Activated CD4-positive, alpha-beta T cell treated with anti-CD3 and anti-CD28 coated beads for 4 hours (primary cell): ENCODE measurements around the gene KRT6A.
"Not testable (repeated sequence)": the region's sequence is repeated elsewhere in the genome, so short reads cannot be mapped to it uniquely, and the experiment has no call there.

Experiments
- DNase-seq, 2 donors: peaks; one replicate each; pipeline ENCODE4 v3.0.0-alpha.2; 2020

The KRT6A gene

DNA sequence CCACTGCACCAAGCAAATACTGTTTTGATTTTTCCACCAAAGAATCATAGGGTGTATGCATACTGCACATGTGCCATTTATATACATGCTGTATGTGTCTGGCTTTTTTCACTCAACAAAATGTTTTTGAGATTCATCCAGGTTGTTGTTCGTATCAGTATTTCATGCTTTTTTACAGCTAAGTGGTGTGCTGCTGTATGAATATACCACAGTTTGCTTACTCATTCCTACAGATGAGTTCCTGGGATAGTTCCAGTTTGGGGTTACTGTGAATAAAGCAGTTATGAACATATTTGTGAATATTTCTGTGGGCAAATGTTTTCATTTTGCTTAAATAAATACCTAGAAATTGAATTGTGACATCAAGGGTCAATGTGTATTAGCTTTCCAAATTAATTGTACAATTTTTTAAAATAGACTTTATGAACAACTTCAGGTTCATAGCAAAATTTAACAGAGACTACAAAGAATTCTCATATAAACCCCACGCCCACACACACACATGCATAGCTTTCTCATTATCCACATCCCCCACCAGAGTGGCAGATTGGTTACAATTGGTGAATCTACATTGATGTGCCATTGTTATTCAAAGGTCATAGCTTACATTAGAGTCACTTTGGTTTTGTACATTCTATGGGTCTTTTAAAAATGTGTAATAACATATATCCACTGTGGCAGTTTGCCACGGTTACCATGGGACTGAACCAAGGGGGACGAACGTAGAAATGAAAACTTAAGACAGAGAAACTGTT, 6.9 kb upstream of the KRT6A start:
- DNase-seq: no peak

DNA sequence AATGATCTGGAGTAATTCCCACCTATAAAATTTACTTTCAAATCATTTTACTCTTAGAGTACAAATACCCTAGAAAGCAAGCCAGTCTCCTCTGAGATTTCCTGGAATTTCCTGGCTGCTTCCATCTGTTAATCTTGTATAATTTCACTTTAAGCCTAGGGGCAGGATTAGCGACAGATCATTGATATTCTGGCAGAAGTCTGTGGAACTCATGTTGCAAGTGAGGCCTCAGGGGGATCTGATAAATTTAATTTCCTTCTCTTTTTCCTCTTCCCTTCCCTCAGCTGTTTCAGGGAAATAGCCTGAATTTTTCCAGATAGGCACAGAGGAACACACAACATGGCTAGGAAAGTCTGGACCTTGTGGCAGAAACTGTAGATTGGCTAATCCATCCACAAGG, 5.9 kb upstream of the KRT6A start:
- DNase-seq: no peak

DNA sequence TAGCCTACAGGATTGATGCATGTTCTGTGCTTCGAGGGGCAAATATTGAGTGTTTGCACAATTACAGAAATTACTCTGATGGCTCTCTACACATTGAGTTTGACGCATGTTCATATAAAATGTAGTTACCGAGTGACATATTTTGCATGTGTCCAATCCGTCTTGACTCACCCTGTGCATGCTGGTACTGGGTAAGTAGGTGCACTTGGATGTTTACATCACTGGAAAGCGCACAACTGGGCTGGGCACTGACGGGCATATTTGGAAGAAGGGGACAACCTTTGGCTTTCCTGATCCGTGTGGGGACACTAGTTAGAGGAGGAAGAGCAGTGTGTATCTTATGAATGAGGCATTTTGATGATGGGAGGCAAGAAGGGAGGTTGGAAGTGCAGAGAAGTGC, 4.9 kb upstream of the KRT6A start:
- DNase-seq: no peak

DNA sequence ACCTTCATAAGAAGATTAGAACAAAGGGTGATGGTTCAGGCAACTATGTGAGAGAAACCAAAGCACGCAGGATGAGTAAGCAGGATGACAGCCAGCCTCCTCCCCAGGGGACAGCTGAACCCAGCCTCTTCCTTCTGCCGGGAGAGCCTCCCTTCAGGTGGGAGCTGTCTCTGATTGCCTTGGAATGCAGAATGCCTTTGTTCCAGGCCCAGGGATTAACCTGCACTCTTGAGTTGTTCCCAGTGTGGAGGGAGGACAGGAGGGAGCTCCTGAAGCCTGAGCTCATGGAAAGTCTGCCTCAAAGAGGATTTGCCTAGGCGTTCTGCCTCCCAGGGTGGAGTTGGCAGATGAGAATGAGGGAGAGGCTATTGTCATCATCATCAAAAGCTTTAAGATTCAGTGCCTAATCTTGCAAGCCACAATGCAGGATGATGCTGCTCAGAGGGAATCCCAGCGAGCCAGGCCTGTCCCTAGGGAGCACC, 3.6 kb upstream of the KRT6A start:
- no peak for DNase-seq

DNA sequence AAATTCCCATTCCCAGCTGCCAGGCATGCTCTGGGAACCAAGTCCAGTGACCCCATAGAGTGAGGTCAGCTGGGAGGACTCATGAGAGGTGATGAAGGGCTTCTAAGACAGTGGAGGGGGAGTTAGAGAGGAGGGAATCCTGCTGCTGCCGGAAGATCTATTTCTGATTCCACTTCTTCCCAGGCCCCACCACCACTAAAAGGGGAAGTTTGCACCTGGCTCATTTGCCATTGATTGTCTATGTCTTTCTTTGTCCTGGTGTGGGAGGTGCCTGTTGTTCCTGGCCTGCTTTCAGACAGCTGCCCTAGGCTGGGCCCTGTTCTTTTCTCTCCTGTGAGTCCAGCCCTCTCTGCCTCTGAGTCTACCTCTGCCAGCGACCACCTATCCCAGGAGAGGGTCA, 3.0 kb upstream of the KRT6A start:
- DNase-seq: no peak

GRCh38 chr12:52495389-52495788, 2.3 kb upstream of the KRT6A start:
- no peak for DNase-seq

GRCh38 chr12:52494518-52494917, 1.5 kb upstream of the KRT6A start:
- DNase-seq: no peak

DNA sequence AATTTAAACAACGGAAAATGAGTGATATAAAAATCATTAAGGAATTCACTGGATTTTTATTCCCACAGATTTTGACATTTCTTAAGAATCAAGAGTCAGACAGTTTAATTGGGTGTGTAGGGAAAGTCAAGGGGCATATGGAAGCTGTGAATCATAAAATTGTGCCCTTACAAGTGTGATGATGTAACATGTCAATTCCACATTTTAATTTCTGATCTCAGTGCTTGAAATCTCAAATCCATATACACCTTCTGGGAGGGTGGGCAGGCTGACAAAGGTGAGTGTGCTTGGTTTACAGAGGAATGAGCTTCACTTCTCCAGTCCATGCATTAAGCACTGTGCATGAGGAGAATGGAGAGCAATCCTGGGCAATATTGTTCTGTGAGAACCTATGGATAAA, 1.0 kb upstream of the KRT6A start:
- DNase-seq: no peak

GRCh38 chr12:52492405-52492804, 652 bp downstream of the KRT6A start:
- DNase-seq: not testable (repeated sequence)

- DNase-seq: not testable (repeated sequence)
Observed at GRCh38 chr12:52491495-52491894, 1.6 kb downstream of the KRT6A start.

DNA sequence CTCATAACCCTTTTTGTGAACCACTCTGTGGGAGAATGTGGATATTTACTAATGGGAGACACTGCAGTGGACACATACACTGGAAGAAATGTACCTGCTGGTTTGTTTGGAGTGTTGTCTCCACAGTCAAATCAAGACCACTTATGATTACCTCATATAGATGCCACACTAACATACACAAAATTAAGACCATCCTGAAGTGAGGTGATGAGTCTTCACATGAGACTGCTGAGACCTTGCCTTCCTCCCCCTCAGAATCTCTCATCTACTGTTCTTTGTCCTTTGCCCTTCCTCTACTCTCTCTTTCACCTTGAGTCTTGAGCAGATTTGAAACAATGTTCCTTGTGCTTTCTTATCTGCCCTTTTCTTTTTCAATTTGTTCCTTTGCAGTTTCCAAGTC, 4.3 kb downstream of the KRT6A start:
- DNase-seq: no peak

- not testable (repeated sequence) for DNase-seq
Observed at GRCh38 chr12:52487744-52488443, 5.2 kb downstream of the KRT6A start.

DNA sequence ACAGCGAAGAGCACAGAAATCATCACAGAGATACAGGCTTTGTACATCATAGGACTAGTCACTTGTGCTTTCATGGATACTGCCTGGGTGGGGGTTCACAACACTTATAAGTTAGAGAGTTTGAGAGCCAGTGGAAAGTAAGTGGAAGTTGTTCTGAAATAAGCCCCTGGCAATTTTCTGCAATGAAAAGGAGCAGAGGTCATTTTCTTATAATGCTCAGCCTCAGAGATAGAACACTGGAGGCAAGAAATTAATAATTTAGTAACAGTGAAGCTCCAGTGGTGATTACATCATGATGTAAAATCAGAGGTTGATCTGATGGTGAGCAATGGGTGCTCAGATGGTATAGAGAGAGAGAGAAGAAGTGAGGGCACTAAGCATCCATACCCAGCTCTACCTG, 5.8 kb downstream of the KRT6A start:
- no peak for DNase-seq

DNA sequence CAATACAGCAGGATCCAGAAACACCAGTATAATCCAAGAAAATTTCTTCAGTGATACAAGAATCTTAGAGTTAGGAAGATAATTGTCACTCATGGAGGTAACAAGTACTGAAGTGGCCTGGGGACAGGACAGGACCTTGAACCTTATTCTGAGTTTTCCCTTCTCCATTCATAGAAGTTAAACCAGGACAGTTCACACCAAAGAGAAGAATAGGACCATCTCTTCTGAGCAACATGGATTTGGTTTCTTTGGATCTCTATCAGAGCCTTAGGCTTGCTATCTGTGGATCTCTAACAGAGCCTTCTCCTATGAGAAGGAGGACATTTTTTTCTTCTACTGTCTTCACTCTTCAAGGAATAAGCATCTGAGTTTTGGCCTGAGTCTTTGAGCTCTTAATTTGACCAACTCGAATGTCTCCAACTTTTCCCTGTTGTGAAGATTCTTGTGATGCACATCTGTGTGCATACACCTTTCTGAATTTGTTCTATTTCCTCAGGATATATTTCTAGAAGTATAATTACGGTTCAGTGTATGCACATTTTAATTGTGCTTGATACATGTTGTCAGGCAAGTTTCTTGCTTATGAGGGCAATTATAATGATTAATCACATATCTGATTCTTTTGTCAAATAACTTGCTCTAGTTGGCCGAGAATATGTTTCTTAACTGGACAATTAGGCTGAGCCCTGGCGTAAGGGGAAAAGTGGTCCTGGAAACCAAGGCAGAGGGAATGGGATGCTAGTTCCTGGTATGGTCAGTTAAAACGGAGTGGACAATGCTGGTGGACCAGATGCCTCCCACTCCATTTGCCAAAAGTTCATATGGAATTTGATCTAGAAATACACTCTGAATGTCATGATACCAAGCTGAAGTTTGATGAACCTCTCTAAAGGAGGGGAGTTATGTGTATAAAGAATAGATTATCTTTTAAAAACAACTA, 6.6 kb downstream of the KRT6A start:
- no peak for DNase-seq

DNA sequence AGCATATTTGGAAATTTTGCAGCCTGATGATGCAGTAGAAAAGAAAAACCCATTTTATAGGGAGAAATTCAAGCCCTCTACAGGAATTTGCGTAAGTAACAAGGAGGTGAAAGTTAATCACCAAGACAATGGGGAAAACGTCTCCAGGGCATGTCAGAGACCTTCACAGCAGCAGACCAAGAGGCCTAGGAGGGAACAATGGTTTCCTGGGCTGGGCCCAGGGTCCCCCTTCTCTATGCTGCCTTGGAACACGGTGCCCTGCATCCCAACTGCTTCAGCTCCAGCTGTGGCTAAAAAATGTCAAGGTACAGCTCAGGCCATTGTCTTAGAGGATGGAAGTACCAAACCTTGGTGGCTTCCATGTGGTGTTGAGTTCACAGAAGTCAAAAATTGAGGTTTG, 13.0 kb downstream of the KRT6A start:
- DNase-seq: no peak

DNA sequence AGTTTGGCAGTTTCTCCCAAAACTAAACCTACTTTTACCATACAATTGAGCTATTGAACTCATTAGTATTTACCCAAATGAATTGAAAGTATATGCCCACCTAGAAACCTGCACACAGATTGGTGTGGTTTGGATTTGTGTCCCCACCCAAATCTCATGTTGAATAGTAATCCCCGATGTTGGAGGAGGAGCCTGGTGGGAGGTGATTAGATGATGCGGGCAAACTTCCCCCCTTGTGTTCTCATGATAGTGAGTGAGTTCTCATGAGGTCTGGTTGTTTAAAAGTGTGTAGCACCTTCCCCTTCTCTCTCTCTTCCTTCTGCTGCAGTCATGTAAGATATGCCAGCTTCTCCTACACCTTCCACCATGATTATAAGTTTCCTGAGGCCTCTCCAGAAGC, 15.4 kb downstream of the KRT6A start:
- no peak for DNase-seq

- DNase-seq: no peak
Observed at GRCh38 chr12:52474212-52474611, 18.8 kb downstream of the KRT6A start.

DNA sequence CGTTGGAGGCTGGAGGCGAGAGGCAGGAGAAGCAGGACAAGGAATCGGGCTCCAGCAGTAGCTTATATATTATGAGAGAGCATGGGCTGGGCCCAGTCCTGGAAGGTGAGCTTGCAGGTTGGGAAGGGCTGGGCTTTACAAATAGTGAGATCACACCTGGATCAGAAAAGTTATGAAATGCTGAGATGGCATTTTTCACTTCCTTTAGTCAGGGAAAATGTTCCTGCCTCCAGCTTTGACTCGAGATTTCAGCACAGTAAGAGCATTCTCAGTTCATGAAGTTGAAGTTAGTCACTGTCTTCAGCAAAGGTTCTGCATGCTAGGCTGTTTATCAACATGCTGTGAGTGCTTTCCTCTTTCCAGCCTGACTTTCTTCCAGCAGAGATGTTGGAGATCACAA, 19.3 kb downstream of the KRT6A start, which contains the start of gene KRT6C:
TSS of gene KRT6C (minus strand) at position 38 of the 400 bp plus-strand sequence. CDS start 68 bp downstream, outside the sequence.
- DNase-seq: no peak

DNA sequence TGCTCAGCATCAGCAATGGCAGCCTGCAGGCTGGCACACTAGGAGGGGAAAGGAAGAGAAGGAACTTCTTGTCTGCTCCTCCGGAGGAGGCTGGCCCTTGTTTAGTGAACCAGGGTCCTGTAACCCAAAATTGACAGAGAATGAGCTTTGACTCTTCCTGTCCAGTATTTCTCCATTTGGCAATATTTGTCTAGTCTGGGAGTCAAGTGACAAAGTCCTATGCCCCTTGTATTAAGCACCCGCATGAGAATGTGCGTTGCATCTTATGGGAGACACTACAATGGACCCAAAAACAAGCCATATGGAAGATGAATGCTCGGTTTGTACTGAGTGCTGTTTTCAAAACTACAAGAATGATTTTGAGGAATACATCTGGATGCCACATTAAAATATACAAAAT, 23.2 kb downstream of the KRT6A start:
- no peak for DNase-seq

DNA sequence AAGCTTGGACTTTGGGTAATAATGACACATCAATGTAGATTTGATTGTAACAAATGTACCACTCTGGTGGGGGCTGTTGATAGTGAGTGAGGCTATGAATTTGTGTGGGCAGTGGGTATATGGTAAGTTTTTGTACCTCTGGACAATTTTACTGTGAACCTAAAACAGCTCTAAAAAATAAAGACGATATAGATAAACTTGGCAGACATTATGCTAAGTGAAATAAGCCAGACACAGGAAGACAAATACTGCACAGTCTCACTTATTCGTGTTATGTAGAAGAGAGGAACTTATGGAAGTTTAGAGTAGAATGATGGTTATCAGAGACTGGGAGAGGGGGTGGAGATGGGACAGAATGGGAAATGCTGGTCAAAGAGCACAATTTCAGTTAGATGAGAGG, 28.2 kb downstream of the KRT6A start:
- DNase-seq: no peak

DNA sequence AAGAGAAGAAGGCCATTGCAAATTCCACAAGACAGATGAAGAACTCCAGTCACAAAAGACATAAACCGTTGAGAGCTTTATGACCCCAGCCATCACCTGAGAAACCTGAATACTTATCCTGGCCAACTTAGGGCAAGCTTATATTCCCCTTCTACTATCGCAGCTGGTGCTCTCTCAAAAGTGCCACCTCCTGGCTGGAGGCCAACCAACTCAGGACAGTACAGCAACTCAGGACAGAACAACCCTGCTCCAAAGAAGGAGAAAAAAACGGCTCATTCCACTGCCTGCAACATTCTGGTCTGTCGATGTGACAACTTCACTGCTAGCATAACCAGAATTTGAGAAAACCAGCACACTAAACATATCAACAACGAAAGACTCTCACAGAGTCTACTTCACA, 31.4 kb downstream of the KRT6A start:
- no peak for DNase-seq

GRCh38 chr12:52458861-52459260, 34.2 kb downstream of the KRT6A start:
- no peak for DNase-seq

GRCh38 chr12:52455821-52456220, 37.2 kb downstream of the KRT6A start:
- DNase-seq: no peak
